HUES48 (cell line): ENCODE measurements around the gene MYO7B.

Experiments
- H3K27ac ChIP-seq: one replicate; pipeline ENCODE4 v1.7.0; 2013; ENCODE audit warnings: low read depth, low read length, inconsistent platforms
- H3K27me3 ChIP-seq: 2 replicates; pipeline ENCODE4 v1.6.1; 2013; ENCODE audit warnings: mild to moderate bottlenecking, low read length; ENCODE audit not compliant: control insufficient read depth, insufficient read depth
- H3K36me3 ChIP-seq: 2 replicates; pipeline ENCODE4 v1.6.1; 2013; ENCODE audit warnings: low read length; ENCODE audit not compliant: control insufficient read depth, insufficient read depth
- H3K4me1 ChIP-seq: 2 replicates; pipeline ENCODE4 v1.6.1; 2013; ENCODE audit warnings: mild to moderate bottlenecking, low read length; ENCODE audit not compliant: control insufficient read depth, insufficient read depth
- H3K4me3 ChIP-seq: 2 replicates; pipeline ENCODE4 v1.5.1; 2013; ENCODE audit warnings: mild to moderate bottlenecking, low read depth, low read length
- H3K9ac ChIP-seq: 2 replicates; pipeline ENCODE4 v1.6.1; 2013; ENCODE audit warnings: mild to moderate bottlenecking, low read depth, low read length, moderate library complexity
- H3K9me3 ChIP-seq: 2 replicates; pipeline ENCODE4 v1.6.1; 2013; ENCODE audit warnings: low read length; ENCODE audit not compliant: control insufficient read depth, insufficient read depth

MYO7B gene

DNA sequence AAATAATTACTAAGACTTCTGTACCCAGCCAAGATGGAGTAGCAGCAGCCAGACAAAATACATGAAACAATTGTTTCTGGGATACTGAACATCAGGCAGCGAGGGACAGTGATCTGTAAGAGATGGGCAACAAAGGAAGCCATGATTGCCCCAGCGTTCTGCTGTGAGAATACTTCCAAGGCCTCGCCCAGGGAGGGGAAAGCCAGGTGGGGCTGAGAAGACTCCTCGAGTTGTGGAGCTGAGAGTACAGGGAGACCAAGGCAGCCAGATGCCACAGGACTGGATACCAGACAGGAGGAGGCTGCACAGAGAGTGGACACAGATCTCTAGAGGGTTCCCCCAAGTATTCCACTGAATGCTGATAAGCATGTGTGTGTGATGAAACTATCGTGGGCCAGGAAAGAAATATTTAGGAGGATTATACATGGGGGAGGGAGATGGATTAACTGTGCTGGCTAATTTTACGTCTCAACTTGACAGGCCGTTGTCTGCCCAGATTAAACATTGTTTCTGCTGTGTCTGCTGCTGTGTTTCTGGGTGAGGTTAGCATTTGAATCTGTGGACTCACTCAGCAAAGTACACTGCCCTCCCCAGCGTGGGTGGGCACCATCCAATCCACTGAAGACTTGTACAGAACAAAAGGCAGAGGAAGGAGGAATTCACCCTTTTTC is 150.1 kb downstream of the MYO7B start:
- Histone ChIP-seq H3K27me3 (no peaks in the 10 kb centered on the region), H3K9me3 (peaks cover 13% of the 10 kb centered on the region), H3K27ac (no peak overlapping the region), H3K36me3 (no peaks in the 10 kb centered on the region), H3K4me3 (no peak overlapping the region), H3K4me1 (no peaks in the 10 kb centered on the region), H3K9ac (no peak overlapping the region)
